Testis (tissue), 2 donors: ENCODE results near the gene ARL4D.

Experiments
- POLR2A ChIP-seq: fragments of 450-650 bp; IDR thresholded peaks from one replicate; pipeline ENCODE4 v1.6.1; 2017; ENCODE audit warnings: antibody characterized with exemption, mild to moderate bottlenecking, moderate library complexity
- TF ChIP-seq, protein P1 (sequence below), 3 experiments: fragments of 450-650 bp in 2 of 3; fragments of 200-600 bp in 1 of 3; sonication (generic) in 1 of 3; IDR thresholded peaks; one replicate each; pipeline ENCODE4 v1.5.1; 2016 to 2019; ENCODE audit warnings: antibody characterized with exemption in 3 of 3, mild to moderate bottlenecking in 2 of 3, moderate library complexity in 1 of 3

DNA sequence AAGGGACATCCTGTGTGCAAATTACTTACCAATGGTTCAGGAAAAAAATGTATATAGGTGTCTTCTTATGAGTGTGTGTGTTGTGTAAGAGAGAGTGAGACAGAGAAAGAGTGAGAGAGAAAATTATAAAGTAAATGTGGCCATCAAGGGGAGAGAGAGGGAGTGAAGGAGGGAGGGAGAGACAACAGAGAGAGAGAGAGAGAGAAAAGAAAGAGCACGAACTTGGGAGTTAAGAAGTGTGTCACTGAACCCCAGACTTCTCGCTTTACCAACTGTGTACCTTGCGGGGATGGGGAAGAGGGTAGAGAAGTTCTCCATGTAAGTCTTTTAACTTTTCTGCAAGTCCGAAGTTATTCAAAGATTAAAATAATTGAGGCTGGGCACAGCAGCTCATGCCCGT is 28.8 kb upstream of the ARL4D start:
- TF ChIP-seq, protein P1, sequence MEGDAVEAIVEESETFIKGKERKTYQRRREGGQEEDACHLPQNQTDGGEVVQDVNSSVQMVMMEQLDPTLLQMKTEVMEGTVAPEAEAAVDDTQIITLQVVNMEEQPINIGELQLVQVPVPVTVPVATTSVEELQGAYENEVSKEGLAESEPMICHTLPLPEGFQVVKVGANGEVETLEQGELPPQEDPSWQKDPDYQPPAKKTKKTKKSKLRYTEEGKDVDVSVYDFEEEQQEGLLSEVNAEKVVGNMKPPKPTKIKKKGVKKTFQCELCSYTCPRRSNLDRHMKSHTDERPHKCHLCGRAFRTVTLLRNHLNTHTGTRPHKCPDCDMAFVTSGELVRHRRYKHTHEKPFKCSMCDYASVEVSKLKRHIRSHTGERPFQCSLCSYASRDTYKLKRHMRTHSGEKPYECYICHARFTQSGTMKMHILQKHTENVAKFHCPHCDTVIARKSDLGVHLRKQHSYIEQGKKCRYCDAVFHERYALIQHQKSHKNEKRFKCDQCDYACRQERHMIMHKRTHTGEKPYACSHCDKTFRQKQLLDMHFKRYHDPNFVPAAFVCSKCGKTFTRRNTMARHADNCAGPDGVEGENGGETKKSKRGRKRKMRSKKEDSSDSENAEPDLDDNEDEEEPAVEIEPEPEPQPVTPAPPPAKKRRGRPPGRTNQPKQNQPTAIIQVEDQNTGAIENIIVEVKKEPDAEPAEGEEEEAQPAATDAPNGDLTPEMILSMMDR (IDR thresholded peaks at IDR 0.05), result no peak
- no peak for TF ChIP-seq POLR2A
